HG03432 (cell line): ENCODE measurements around the gene PDK2.

ENCODE experiments used
- ATAC-seq: cut with Tn5 transposase; IDR thresholded peaks from one replicate; pipeline ENCODE4 v1.9.1; 2021; ENCODE audit warnings: mild to moderate bottlenecking, moderate library complexity; ENCODE audit not compliant: unreplicated experiment

PDK2 gene

GRCh38 chr17:50094753-50095619, at the start of gene PDK2:
PDK2 (plus strand) TSS chr17:50095351; CDS start chr17:50095436, 85 bp downstream.
- peak; percentile 88 for ATAC-seq

- no peak for ATAC-seq
These were observed 49.0 kb upstream of the PDK2 start for GRCh38 chr17:50046179-50046578.

- no peak for ATAC-seq
These were observed 48.5 kb upstream of the PDK2 start for GRCh38 chr17:50046667-50047066.

GRCh38 chr17:50047083-50047482, 48.1 kb upstream of the PDK2 start:
- ATAC-seq = no peak

- no peak for ATAC-seq
These were observed 47.5 kb upstream of the PDK2 start for GRCh38 chr17:50047488-50048126.

- ATAC-seq = no peak
These were observed 46.9 kb upstream of the PDK2 start for GRCh38 chr17:50048146-50048720.

GRCh38 chr17:50048988-50049387, 46.2 kb upstream of the PDK2 start:
- ATAC-seq = no peak

- ATAC-seq = no peak
These were observed 45.5 kb upstream of the PDK2 start for GRCh38 chr17:50049636-50050035.

GRCh38 chr17:50050431-50051032, 44.6 kb upstream of the PDK2 start:
- ATAC-seq = no peak

GRCh38 chr17:50051082-50051576, 44.0 kb upstream of the PDK2 start:
- ATAC-seq = no peak

- ATAC-seq = no peak
These were observed 43.5 kb upstream of the PDK2 start for GRCh38 chr17:50051606-50052005.

- ATAC-seq = no peak
These were observed 42.8 kb upstream of the PDK2 start for GRCh38 chr17:50052241-50052796.

GRCh38 chr17:50052822-50053653, 42.1 kb upstream of the PDK2 start:
- ATAC-seq = no peak

GRCh38 chr17:50053654-50053960, 41.5 kb upstream of the PDK2 start:
- ATAC-seq = no peak

- ATAC-seq = no peak
These were observed 40.1 kb upstream of the PDK2 start for GRCh38 chr17:50055055-50055425.

- ATAC-seq = peak; percentile 42
These were observed 39.5 kb upstream of the PDK2 start, which contains the start of gene ITGA3 for GRCh38 chr17:50055426-50056216. ITGA3 (plus strand) TSS chr17:50056110; CDS start chr17:50056440, 330 bp downstream.

GRCh38 chr17:50056217-50056960, 38.8 kb upstream of the PDK2 start:
- ATAC-seq = peak; percentile 41

GRCh38 chr17:50056961-50057330, 38.2 kb upstream of the PDK2 start:
- ATAC-seq = no peak

GRCh38 chr17:50057521-50057991, 37.6 kb upstream of the PDK2 start:
- ATAC-seq = no peak
